Measurements from ENCODE around the gene RASA2. TPM values are rescaled to one million over a fixed set of nuclear protein-coding genes. Genes with fewer than 3 reads are reported as not detected.

Gene RASA2
- total RNA-seq, 1 experiment from 2014 or later, result 26.7 TPM

- Mint-ChIP-seq H3K27me3 (ENCODE audit: insufficient read depth, unreplicated experiment) (no peaks in the 10 kb centered on the region), H3K9me3 (ENCODE audit: unreplicated experiment) (no peaks in the 10 kb centered on the region)
Observed at GRCh38 chr3:141643796-141644195, 157.0 kb downstream of the RASA2 start.

GRCh38 chr3:141644931-141645330, 158.1 kb downstream of the RASA2 start:
- Mint-ChIP-seq H3K27me3 (ENCODE audit: insufficient read depth, unreplicated experiment) (no peaks in the 10 kb centered on the region), H3K4me3 (ENCODE audit: unreplicated experiment) (no peak overlapping the region), H3K9me3 (ENCODE audit: unreplicated experiment) (no peaks in the 10 kb centered on the region), H3K27ac (ENCODE audit: unreplicated experiment) (no peak overlapping the region), H3K4me1 (ENCODE audit: low read depth, unreplicated experiment) (peaks cover 17% of the 10 kb centered on the region), H3K36me3 (ENCODE audit: insufficient read depth, unreplicated experiment) (peaks cover 5% of the 10 kb centered on the region)
- CTCF ChIA-PET, result interaction anchor here (0.5 to 1.0 kb wide), 4 partner anchors 11 to 87 kb away, joined by 3 to 5 read pairs (median 3); no protein-coding TSS in a partner anchor
- no TSS peak for BruUV-seq (replicated peaks)
- peak; percentile 68 to 72 for DNase-seq
- no peaks in the 10 kb centered on the region for H3K36me3 ChIP-seq (ENCODE audit: control insufficient read depth, insufficient read depth, low read length)
- H3K27me3 ChIP-seq (replicated peaks; ENCODE audit: control insufficient read depth, insufficient read depth, low read length), result no peaks in the 10 kb centered on the region
- POLR2A ChIA-PET, result no interaction called here
- intact Hi-C loops (cut with micrococcal nuclease; ENCODE audit: unreplicated experiment), result loop anchor here (1.0 kb wide), 1 partner anchor 185 kb away; no protein-coding TSS in a partner anchor
- peak; percentile 60 to 69 for TF ChIP-seq CTCF (IDR thresholded peaks at IDR 0.05; ENCODE audit: insufficient read depth in 1 of 2, low read depth in 1 of 2, low read length in 1 of 2, severe bottlenecking in 1 of 2, unreplicated experiment in 1 of 2)
- no peaks in the 10 kb centered on the region for H3K9me3 ChIP-seq
- H3K4me3 ChIP-seq (ENCODE audit: low read depth, low read length), result no peak overlapping the region
- peaks cover 15% of the 10 kb centered on the region for H3K4me1 ChIP-seq

More at GRCh38 chr3:141643796-141644195, 157.0 kb downstream of the RASA2 start:
- no peaks in the 10 kb centered on the region for H3K36me3 ChIP-seq (ENCODE audit: control insufficient read depth, insufficient read depth, low read length)
- Mint-ChIP-seq H3K4me1 (ENCODE audit: low read depth, unreplicated experiment) (peaks cover 15% of the 10 kb centered on the region), H3K36me3 (ENCODE audit: insufficient read depth, unreplicated experiment) (peaks cover 5% of the 10 kb centered on the region), H3K27ac (ENCODE audit: unreplicated experiment) (no peak overlapping the region), H3K4me3 (ENCODE audit: unreplicated experiment) (no peak overlapping the region)
- no peak for TF ChIP-seq CTCF (IDR thresholded peaks at IDR 0.05; ENCODE audit: insufficient read depth in 1 of 2, low read depth in 1 of 2, low read length in 1 of 2, severe bottlenecking in 1 of 2, unreplicated experiment in 1 of 2)
- CTCF ChIA-PET, result no interaction called here
- no peaks in the 10 kb centered on the region for H3K9me3 ChIP-seq
- H3K27me3 ChIP-seq (replicated peaks; ENCODE audit: control insufficient read depth, insufficient read depth, low read length), result no peaks in the 10 kb centered on the region
- H3K4me3 ChIP-seq (ENCODE audit: low read depth, low read length), result no peak overlapping the region
- intact Hi-C loops (cut with micrococcal nuclease; ENCODE audit: unreplicated experiment), result loop anchor here (1.0 kb wide), 1 partner anchor 183 kb away; no protein-coding TSS in a partner anchor
- no peak for DNase-seq
- BruUV-seq (replicated peaks), result no TSS peak
- peaks cover 15% of the 10 kb centered on the region for H3K4me1 ChIP-seq
- POLR2A ChIA-PET, result no interaction called here

GRCh38 chr3:141646760-141647561, 160.1 kb downstream of the RASA2 start:
- Histone ChIP-seq H3K9me3 (0 out of 2 replicates have a peak, but pooled peaks cover 3% of the 10 kb centered on the region), H3K27me3 (replicated peaks; ENCODE audit: control insufficient read depth, insufficient read depth, low read length) (no peaks in the 10 kb centered on the region), H3K4me1 (peaks cover 15% of the 10 kb centered on the region), H3K4me3 (ENCODE audit: low read depth, low read length) (no peak overlapping the region), H3K36me3 (ENCODE audit: control insufficient read depth, insufficient read depth, low read length) (no peaks in the 10 kb centered on the region)
- BruUV-seq (replicated peaks), result no TSS peak
- Mint-ChIP-seq H3K36me3 (ENCODE audit: insufficient read depth, unreplicated experiment) (peaks cover 5% of the 10 kb centered on the region), H3K4me3 (ENCODE audit: unreplicated experiment) (peak overlapping the region; percentile 17), H3K4me1 (ENCODE audit: low read depth, unreplicated experiment) (peaks cover 17% of the 10 kb centered on the region), H3K9me3 (ENCODE audit: unreplicated experiment) (no peaks in the 10 kb centered on the region), H3K27ac (ENCODE audit: unreplicated experiment) (no peak overlapping the region), H3K27me3 (ENCODE audit: insufficient read depth, unreplicated experiment) (no peaks in the 10 kb centered on the region)
- TF ChIP-seq CTCF (IDR thresholded peaks at IDR 0.05; ENCODE audit: insufficient read depth in 1 of 2, low read depth in 1 of 2, low read length in 1 of 2, severe bottlenecking in 1 of 2, unreplicated experiment in 1 of 2), result no peak
- DNase-seq, result peak; percentile 40 to 67
- CTCF ChIA-PET, result no interaction called here
- intact Hi-C loops (cut with micrococcal nuclease; ENCODE audit: unreplicated experiment), result no loop called here
- POLR2A ChIA-PET, result no interaction called here

Data from Caco-2 (cell line).